HS-27A (cell line): Measurements from ENCODE around the gene LDB2.
"Not testable (repeated sequence)": the region's sequence is repeated elsewhere in the genome, so short reads cannot be mapped to it uniquely, and the experiment has no call there.

Experiments
- DNase-seq: peaks from one replicate; pipeline ENCODE4 v3.0.0-alpha.2; 2012; ENCODE audit warnings: low read depth, missing footprints

LDB2 gene

GRCh38 chr4:16596267-16596666 is 302.2 kb downstream of the LDB2 start:
- DNase-seq, result no peak

DNA sequence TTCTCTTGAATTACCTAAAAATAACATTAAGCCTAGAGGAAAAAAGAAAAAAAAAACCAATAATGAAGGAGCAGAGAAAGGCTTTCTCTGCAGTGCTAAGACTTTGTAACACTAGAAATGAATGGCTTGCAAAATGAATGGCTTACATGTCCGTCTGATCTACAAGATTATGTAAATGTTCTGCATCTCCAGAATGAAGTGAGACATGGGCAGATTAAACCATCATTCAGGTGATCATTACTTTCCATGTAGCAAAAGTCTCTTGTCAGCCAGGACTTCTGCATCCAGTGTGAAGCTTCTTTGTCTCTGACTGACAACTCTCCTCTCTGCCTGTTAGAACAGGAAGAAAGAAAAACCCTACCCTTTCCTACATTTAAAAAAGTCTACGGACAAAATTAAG is 304.3 kb downstream of the LDB2 start:
- no peak for DNase-seq

DNA sequence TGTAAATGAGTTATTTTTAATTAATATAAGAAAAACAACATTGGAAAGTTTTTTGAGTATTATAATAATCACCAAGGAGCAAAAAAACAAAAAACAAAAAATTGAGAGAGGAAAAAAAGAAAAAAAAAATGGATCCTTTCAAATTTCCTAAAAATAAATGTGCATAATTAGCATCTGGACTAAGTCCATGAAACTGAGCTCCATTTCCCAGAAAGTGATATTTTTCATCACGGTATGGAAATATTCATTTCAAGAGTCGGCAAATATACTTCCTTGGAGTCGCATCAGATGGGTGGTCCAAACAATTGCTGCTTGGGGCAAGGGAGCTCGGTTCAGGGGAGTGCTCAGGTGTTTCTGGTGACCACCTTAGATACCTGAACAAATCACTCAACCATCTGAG is 305.1 kb downstream of the LDB2 start:
- DNase-seq, result no peak

GRCh38 chr4:16591272-16591826 is 307.1 kb downstream of the LDB2 start:
- no peak for DNase-seq

DNA sequence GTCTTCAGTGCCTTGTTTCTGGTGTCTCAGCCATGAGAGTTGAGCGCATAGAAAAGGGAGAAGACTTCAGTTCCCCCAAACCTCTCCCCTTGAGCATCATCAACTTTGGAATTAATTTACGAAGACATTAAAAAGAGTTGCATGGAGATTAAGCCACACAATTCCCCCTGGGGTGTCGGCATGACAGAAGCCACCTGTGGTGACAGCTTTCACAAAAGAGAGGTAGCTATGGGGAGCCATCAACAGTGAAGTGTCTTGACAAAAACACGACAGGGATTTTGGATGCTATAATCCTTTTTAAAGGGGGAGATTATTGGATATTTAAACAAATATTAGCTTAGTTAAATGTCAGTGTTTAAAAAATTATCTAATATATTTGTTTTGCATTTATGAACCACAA is 307.6 kb downstream of the LDB2 start:
- DNase-seq, result no peak

DNA sequence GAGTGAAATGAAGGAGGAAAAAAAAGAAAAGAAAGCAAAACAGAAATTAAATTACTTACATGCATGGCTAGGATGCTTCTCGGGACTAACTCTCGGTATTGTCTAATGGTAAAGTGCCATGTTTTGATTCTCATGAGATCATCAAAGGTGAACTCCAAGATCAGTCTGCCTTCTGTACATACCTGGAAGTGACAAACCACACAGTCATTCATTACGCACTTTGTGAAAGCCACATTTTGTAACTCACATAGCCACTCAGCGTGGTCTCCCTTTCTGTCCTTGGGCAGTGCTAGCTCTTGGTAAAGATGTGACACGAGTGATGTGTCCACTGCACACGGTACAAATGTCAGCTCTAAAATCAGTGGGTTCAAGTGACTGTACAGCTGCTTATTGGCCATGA is 309.8 kb downstream of the LDB2 start:
- DNase-seq, result no peak

- no peak for DNase-seq
Measured at GRCh38 chr4:16588149-16588548, 310.3 kb downstream of the LDB2 start.

- no peak for DNase-seq
Measured at GRCh38 chr4:16585053-16585452, 313.4 kb downstream of the LDB2 start.

DNA sequence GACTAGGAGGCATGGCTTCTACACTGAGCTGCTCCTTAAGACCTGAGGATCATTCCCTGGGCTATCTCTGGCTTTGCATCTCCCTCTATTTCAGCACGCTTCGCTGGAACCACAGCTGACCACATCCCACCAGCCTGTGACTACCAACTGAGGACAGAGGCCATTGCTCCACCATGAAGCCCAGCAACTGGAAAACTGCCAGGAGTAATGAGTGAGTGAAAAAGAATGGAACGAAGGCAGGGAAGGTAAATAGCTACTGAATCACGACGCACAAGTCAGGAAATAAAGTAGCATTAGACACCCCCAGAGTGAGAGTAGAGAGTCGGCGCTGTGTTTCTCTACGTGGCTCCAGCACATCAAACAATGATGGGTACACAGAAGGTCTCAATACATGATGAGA is 314.7 kb downstream of the LDB2 start:
- DNase-seq, result no peak

- DNase-seq, result no peak
Measured at GRCh38 chr4:16582526-16582925, 315.9 kb downstream of the LDB2 start.

GRCh38 chr4:16582036-16582435 is 316.4 kb downstream of the LDB2 start:
- no peak for DNase-seq

DNA sequence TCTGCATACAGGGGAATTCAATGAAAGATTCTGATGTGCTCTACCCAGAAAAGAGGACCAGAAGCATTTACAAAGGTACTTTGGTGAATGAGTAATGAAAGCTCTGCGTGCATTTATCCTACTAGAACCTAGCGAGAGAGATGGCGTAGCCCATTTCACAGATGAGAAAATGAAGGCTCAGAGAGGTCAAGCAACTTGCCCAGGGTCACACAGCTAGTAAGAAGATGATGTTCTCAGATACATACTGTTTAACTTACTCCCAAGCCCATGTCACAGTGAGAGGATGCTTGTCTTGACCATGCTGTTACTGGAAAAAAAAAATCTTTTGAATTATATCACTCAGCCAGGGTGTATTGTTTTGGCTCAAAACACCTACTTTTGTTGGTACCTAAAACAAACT is 317.3 kb downstream of the LDB2 start:
- no peak for DNase-seq

GRCh38 chr4:16580514-16580913 is 317.9 kb downstream of the LDB2 start:
- DNase-seq, result no peak

DNA sequence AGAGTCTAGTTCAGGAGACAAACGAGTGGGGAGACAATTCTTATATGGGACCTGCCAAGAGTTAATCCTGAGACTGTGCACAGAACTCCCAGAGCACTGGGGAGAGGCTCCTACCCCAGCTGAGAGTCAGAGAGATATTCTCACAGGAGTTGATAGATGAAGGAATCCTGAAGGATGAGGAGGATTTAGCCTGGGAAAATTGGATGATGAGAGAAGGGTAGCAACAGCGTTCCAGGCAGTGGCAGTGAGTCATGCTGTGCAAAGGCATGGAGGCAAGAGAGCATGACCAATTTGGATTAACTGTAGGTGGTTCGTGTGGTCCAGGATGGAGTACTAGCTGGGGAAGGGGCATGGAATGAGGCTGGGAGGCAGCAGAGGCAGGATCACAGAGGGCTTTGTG is 318.6 kb downstream of the LDB2 start:
- DNase-seq, result no peak

- DNase-seq, result no peak
Measured at GRCh38 chr4:16577177-16577576, 321.3 kb downstream of the LDB2 start.

DNA sequence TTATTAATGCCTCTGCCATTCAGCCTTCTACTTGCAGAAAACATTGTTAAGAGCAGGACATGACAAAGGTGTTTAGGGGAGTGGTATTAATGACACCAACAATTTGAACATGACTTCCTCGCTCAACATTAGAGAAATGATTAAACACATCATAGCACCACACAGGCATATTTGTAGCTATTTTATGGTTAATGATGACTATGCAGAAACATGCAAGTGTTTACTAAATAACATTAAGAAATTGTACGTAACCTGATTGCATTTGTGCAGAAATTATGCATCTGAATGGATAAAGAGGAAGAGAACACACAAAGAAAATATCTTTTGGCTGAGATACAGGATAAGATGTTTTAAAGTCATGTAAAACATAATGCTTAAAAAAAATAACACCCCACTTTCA is 323.5 kb downstream of the LDB2 start:
- no peak for DNase-seq

DNA sequence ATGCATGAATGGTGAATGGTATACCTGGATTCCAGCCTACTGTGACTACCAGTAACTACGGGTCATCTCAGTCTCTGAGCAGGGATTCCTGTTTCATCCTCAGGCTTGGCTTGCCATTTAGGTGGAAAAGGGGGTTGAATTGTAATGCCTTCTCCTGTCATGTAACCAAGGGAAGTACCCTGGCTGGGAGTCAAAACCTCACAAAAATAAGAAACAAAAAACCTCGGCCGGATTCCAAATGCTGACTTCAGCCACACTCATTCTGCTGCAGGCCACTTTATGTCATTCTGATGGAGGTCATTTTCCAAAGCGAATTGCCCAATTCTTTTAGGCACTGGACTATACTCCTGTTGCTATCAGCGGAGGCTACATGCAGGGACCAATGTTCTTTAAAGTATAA is 324.7 kb downstream of the LDB2 start:
- no peak for DNase-seq

DNA sequence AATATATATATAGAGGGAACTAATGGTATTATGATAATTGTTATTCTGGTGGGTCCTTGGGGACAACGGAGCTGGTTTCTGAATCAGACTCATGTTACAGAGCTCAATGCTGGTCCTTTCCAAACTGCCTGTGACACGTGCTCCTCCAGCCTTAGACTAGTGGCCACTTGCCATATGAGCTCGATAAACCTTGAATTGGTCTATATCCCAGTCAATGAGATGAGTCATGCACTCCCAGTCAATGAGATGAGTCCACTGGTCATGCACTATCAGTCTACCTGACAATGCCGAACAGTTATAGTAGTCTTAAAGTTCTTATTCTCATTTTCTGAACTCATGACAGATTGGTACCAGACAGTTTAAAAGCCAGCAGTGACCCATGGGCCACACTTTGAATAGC is 325.2 kb downstream of the LDB2 start:
- no peak for DNase-seq

GRCh38 chr4:16572631-16573030 is 325.8 kb downstream of the LDB2 start:
- no peak for DNase-seq

GRCh38 chr4:16572161-16572560 is 326.3 kb downstream of the LDB2 start:
- no peak for DNase-seq

DNA sequence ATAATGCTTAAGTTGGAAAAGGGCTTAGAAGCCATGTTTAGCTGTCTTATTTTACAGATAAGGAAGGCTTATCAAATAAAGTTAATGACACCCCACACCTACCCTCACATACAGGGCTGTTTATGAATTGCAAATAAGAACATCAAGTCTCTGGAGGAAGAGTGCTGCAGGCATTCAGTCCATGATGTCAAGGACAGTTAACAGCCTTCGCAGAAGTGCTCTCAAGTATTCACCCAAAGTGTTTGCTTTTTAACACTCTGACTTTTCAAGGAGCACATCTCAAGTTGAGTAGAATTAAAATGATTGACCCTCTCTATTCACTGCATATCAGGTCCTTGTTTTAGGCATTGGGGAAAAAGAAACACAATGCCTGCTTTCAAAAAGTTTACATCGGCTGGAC is 328.7 kb downstream of the LDB2 start:
- no peak for DNase-seq

- not testable (repeated sequence) for DNase-seq
Measured at GRCh38 chr4:16557316-16557715, 341.1 kb downstream of the LDB2 start.

DNA sequence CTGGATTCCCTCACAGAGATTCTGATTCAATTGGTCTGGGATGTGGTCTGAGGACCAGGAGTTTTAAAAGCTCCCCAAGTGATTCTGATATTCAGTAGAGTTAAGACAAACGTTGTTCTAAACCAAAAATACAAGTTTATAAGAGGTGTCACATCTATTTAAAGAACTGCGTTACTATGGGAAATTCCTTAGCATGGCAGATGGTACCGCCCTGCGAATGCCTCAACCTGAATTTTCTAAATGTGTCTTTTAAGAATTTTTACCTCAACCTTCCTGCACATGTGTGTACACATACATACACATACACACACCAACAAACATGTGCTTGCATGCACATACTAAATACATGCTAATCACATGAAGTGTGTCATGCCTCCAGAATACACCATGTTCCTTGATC is 343.3 kb downstream of the LDB2 start:
- DNase-seq, result no peak

DNA sequence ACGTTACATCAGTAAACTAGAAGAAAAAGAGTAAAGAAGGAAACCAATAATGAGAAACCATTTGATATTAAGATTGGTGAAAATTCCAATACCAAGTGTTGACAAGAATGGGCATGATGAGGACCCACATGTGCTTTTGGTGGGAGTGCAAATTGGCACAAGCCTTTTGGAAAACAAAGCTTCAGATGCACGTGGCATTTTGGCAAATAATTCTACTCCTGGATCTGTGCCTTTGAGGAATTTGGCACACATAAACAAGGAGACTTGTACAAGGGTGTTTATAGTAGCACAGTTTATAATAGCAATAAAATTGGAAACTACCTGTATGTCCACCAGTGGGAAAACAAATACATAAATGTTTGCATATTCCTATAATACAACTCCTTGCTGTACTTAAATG is 347.9 kb downstream of the LDB2 start:
- DNase-seq, result no peak

GRCh38 chr4:16545656-16546055 is 352.8 kb downstream of the LDB2 start:
- no peak for DNase-seq
